NCI-H1417 (cell line): ENCODE measurements around the gene CEP19.
"Not testable (repeated sequence)": the region's sequence is repeated elsewhere in the genome, so short reads cannot be mapped to it uniquely, and the experiment has no call there.

Source experiments
- DNase-seq, 3 experiments: peaks; one replicate each; lab custom pipeline; 2025; lab: John Stamatoyannopoulos, UW

The CEP19 gene

DNA sequence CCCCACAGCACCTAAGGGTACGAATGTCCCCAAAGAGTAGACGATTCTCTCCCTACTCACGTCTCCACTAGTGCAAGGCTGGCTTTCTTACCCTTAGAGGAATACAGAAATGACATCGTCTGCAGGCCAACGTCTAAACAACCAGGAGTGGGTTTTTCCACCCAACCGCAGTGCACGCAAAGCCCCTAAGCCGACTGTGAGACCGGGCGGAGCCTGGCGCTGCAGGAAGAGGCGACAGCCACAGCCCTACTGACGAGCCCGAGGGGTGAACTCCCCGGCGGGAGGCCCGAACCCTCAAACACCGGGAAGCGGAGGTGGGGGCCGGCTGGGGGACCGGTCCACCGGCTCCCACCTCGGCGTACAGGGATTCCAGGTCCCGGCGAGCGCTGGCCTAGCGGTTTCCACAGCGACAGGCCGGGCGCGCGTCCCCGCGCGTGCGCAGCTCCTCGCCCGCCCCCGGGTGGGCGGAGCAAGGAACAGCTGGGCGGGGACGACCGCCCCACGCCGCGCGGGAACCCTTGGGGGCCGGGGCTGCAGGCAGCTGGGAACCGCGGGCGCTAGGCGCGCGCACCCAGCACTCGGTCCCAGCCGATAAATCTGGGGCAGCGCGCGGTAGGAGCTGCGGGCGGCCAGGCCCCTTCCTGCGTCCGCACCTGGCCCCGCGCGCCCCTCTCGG, at the start of gene CEP19, which contains the start of gene PIGX:
CEP19 (minus strand) TSS at position 413 of the 676 bp plus-strand sequence. CDS start 3,593 bp downstream, outside the sequence.
PIGX (plus strand) TSS at position 540 of the 676 bp plus-strand sequence.
- DNase-seq = peak; percentile 93 to 97 (median 96)

- no peak for DNase-seq
These were observed 46.1 kb upstream of the CEP19 start for GRCh38 chr3:196757876-196758739.

DNA sequence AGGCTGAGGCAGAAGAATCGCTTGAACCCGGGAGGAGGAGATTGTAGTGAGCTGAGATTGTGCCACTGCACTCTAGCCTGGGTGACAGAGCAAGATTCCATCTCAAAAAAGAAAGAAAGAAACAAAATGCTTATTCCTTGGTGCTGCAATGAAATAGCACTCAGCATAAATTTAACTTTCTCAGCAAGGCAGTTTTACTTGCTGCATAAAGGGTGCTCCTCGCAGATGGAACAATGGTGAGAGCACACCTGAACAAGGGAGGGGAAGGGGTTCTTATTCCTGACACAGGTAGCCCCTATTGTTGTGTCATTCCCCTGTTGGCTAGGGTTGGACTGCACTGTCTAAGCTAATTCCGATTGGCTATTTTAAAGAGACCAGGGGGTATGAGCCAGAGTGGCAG, 44.7 kb upstream of the CEP19 start:
- no peak for DNase-seq

DNA sequence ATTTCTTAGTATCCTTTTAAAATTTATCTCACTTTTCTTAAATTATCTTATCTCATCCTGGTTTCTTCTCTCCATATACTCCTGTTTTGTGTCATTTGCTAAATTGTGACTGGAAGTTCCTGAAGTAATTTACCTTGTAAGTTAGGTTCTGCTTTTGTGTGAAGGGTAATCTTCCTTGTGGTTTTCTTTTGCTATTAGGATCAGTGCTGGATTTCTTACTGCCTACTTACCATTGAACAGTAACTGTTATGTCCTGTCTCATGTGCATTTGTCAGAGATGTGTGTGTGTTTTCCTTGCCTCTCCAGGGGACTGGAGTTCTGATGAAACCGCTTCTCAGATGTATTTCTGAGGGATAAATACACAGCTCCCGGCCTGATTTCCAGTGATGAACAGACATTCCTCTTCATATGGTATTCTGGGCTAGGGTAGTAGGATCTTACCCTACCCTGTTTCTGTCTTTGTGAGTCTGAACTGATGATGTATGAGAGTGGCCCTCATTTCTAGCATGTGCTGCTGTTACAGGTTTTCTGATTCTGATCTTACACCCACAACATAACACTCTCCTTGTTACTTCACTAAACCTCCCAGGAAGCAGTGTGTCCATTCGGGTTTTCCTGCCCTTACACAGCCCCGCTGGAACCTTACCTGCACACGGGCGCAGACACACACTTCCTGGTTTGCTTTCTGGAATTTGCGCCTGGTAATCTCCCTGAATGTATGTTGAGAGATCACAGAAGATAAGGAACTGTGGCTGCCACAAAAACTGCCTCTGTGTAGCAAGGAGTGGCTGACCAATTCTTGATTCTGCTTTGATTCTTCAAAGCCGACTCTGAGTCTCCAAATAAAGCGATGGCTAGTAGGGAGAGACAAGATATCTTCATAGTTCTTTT, 42.3 kb upstream of the CEP19 start:
- DNase-seq = no peak

GRCh38 chr3:196753201-196753600, 41.2 kb upstream of the CEP19 start:
- no peak for DNase-seq

- no peak for DNase-seq
These were observed 37.1 kb upstream of the CEP19 start for GRCh38 chr3:196749125-196749524.

DNA sequence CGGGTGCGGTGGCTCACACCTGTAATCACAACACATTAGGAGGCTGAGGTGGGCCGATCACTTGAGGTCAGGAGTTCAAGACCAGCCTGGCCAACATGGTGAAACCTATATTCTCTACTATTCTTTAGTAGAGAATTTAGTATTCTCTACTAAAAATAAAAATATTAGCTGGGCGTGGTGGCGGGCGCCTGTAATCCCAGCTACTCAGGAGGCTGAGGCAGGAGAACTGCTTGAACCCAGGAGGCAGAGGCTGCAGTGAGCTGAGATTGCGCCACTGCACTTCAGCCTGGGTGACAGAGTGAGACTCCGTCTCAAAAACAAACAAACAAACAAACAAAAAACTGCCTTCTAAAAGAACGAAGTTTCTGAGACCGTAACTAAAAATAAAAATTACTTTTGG, 31.5 kb upstream of the CEP19 start:
- not testable (repeated sequence) for DNase-seq

DNA sequence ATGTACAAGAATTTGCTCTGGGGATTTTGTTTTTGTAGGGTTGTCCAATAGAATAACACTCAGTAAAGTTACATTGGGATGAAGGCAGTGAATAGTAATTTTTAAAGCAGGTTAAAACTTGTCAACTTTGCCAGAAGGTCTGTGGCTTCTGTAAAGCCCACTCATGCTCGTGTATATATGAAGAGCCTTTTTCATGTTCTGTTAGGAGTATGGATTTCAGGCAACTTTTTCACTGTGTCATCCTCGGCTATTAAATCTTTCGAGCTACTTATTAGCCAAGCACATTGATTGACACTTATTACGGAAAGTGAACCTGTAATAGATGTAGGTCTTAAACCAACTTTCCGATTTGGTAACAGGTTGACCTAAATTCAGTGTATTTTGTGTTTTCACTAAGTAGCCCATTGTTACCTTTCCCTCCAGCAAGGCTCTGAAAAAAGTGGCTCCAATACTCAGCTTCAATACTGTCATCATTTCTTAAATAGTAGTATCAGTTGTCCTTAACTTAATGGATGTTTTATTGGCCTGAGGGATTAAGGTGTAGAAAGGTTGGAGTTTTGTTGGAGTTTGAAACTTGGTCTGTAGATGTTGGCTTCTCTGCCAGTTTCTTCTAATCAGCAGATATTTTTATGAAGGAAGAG, 29.3 kb upstream of the CEP19 start:
- DNase-seq = no peak

DNA sequence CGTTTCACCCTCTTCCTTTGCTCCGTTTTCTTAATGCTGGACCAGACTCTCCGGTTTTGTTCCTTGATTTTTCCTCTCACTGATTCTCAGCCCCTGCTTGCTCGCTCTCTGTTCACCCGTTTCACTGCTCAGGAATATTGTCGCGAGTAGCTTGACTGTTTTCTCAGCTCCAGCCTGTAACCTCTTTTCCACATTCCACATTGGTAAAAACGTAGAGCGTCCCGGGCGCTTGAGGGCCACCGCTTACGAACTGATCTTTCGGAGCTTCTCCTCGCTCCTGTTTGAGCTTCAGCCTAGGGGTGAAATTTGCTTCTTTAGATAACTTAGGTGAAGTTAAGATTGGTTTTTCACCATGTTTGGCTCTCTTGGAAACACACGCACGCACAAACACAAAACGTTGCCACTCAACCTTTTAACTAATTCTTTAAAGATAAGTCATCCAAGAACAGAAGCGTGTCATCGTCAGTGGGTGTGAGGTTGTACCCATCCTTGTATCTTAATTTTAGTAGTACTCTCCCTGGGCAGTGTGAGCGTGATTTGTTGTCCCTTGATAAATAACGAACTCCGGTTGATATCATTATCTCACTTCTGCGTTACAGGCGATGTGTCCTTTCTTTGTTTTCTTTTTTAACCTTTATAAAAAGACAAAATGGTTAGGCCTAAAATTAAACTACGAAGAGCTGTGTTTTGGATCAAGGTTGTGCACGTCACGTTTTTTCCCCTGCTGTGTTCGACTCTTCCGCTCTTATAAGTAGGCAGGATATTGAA, 28.6 kb upstream of the CEP19 start:
- peak; percentile 35 to 89 (median 41) for DNase-seq

GRCh38 chr3:196739671-196740480, 27.8 kb upstream of the CEP19 start, which contains the start of gene PAK2:
PAK2 (plus strand) TSS chr3:196739857; CDS start chr3:196782647, 42,790 bp downstream.
- peak; percentile 88 to 98 (median 92) for DNase-seq

DNA sequence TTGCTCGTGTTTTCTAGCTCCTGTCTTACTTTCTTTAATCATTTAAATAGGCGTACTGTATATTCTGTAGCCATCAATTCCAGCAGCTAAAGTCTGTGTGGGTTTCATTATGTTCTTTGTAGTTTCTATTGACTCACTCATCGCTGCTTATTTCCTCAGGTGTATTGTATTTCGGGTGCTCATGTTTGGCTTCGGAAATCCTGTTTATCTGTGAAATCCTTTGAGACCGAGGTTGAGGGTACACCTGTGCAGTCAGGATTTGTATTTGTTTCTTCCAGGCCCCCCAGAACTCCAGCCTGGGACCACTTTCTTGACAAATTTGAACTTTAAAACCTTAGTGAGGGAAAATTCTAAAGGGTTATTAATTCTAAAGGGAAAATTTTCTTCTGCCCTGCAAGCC, 25.6 kb upstream of the CEP19 start:
- DNase-seq = no peak

GRCh38 chr3:196736670-196737374, 24.8 kb upstream of the CEP19 start:
- DNase-seq = no peak

- DNase-seq = no peak
These were observed 23.7 kb upstream of the CEP19 start for GRCh38 chr3:196735751-196736150.

GRCh38 chr3:196726788-196727675, 15.0 kb upstream of the CEP19 start:
- no peak for DNase-seq

GRCh38 chr3:196721097-196721496, 9.0 kb upstream of the CEP19 start:
- no peak for DNase-seq

DNA sequence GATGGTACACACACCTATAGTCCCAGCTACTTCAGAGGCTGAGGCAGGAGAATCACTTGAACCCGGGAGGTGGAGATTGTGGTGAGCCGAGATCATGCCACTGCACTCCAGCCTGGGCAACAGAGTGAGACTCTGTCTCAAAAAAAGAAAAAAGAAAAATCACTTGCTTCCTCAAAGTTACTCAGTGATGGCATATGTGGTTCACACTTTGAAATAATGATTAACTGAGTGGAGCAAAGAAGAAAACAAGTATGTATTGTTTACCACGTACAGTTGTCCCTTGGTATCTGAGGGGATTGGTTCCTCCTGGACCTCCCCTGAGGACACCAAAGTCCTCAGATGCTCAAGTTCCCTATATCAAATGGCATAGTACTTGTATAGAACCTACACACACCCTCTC, 5.1 kb upstream of the CEP19 start:
- DNase-seq = not testable (repeated sequence)

DNA sequence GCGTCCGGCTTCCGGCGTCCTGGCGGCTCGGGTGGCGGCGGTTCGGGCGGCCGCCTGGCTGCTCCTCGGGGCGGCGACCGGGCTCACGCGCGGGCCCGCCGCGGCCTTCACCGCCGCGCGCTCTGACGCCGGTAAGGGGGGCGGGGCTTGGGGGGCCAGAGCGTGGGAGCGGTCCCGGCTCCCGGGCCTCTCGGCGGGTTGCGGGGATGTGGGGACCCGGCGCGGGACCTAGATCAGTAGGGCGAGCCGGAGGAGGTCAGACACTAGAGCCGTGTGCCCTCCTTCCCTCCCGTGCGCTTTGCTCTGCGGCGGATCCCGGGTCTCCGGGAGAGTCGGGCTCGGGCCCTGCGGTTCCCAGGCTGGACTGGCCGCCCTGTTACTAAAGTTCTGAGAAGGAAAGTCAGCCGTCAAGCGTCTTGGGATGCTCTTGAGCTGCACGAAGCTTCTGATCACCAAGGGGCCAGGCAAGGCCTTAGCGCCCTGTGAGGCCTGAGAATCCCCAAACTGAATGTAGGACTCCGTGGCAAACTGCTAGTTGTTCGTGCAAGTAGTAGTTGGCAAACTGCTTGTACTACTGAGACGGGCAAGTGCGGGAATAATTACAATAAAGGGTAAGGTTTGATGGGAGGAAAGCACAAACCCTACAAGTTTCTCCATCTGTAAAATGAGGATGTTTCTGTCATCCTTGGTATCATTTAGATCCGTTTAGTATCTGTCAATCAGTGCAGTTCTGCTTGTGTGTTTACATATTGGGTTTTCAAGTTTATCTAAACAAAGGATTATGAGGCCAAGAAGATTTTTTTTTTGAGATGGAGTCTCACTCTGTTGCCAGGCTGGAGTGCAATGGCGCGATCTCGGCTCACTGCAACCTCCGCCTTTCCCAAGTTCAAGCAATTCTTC, 714 bp upstream of the CEP19 start:
- DNase-seq = peak in 2 of 3 experiments; percentile 78 to 88
